Breast epithelium (tissue), 4 donors: ENCODE measurements around the gene DAB2IP. TPM values are rescaled to one million over a fixed set of nuclear protein-coding genes. Genes with fewer than 3 reads are reported as not detected.
A peak's percentile ranks its signal among the peaks of the same experiment; 100 is the strongest.

Experiments used
- DNase-seq, 2 donors: peaks; one replicate each; pipeline ENCODE4 v3.0.0-alpha.2; 2019; ENCODE audit warnings: low spot score in 2 of 2
- H3K27ac ChIP-seq, 2 donors: fragments of 200-600 bp; sonication (generic) in 1 of 2; one replicate each; pipeline ENCODE4 v1.5.1; 2016 to 2019; ENCODE audit warnings: mild to moderate bottlenecking in 1 of 2
- H3K27me3 ChIP-seq, 2 donors: fragments of 200-600 bp; sonication (generic) in 1 of 2; one replicate each; pipeline versions ENCODE4 v1.5.1 to v1.6.0; 2017 to 2019; ENCODE audit warnings: control low read depth in 1 of 2, mild to moderate bottlenecking in 1 of 2
- H3K36me3 ChIP-seq: fragments of 200-600 bp; one replicate; pipeline ENCODE4 v1.5.1; 2019
- H3K4me1 ChIP-seq, 2 donors: fragments of 200-600 bp; sonication (generic); one replicate each; pipeline ENCODE4 v1.5.1; 2016 to 2019; ENCODE audit warnings: control low read depth in 1 of 2
- H3K4me3 ChIP-seq, 3 donors: fragments of 200-600 bp; sonication (generic); 1 replicate in 2 of 3; 2 replicates in 1 of 3; pipeline ENCODE4 v1.5.1; 2016 to 2019; ENCODE audit warnings: mild to moderate bottlenecking in 3 of 3, moderate library complexity in 2 of 3
- H3K9me3 ChIP-seq, 2 donors: fragments of 200-600 bp; sonication (generic) in 1 of 2; one replicate each; pipeline ENCODE4 v1.5.1; 2016 to 2019; ENCODE audit warnings: control low read depth in 1 of 2
- CTCF ChIP-seq, 3 donors: fragments of 450-650 bp; IDR thresholded peaks; one replicate each; pipeline ENCODE4 v1.5.1; 2016 to 2017; ENCODE audit warnings: antibody characterized with exemption in 3 of 3, mild to moderate bottlenecking in 3 of 3, moderate library complexity in 3 of 3
- POLR2A ChIP-seq: fragments of 450-650 bp; IDR thresholded peaks from one replicate; pipeline ENCODE4 v1.6.1; 2016; ENCODE audit warnings: antibody characterized with exemption, mild to moderate bottlenecking, moderate library complexity
- POLR2AphosphoS5 ChIP-seq, 3 donors: sonication (generic); formaldehyde crosslinking; IDR thresholded peaks; one replicate each; pipeline ENCODE4 v1.6.1; 2017; ENCODE audit warnings: antibody characterized with exemption in 3 of 3
- intact Hi-C: fragments of 100-400 bp; cut with DNase I; formaldehyde crosslinking; loops from one replicate; pipeline ENCODE4 v1.15.1; 2023; ENCODE audit warnings: low total_unique reads
- total RNA-seq, 3 donors: library from RNA; depleted of rRNA; stranded (reverse); fragments of >200 nt; gene quantifications; one replicate each; pipeline ENCODE4 v1.1.0, GENCODE V29; 2016

DAB2IP gene
- total RNA-seq, 3 donors from 2014 or later: 16.0 to 56.0 (median 55.8) TPM

- Histone ChIP-seq H3K27me3 (no peaks in the 10 kb centered on the region), H3K9me3 (no peaks in the 10 kb centered on the region), H3K36me3 (no peaks in the 10 kb centered on the region), H3K4me3 (no peak overlapping the region), H3K27ac (peak overlapping the region; percentile 85 to 91), H3K4me1 (peaks cover 33 to 60% of the 10 kb centered on the region in 2 donors)
- intact Hi-C loops: no loop called here
- TF ChIP-seq CTCF (IDR thresholded peaks at IDR 0.05) (no peak), POLR2AphosphoS5 (IDR thresholded peaks at IDR 0.05) (no peak), POLR2A (no peak)
- no peak for DNase-seq
These were observed 98.2 kb downstream of the DAB2IP start for GRCh38 chr9:121749614-121750013.

- Histone ChIP-seq H3K36me3 (no peaks in the 10 kb centered on the region), H3K4me3 (peak overlapping the region in 1 of 3 donors; percentile 8), H3K27ac (peak overlapping the region; percentile 85 to 91), H3K4me1 (peaks cover 27 to 53% of the 10 kb centered on the region in 2 donors), H3K27me3 (no peaks in the 10 kb centered on the region), H3K9me3 (no peaks in the 10 kb centered on the region)
- DNase-seq: no peak
- no peak for TF ChIP-seq CTCF (IDR thresholded peaks at IDR 0.05)
- TF ChIP-seq POLR2AphosphoS5 (IDR thresholded peaks at IDR 0.05): no peak
- no peak for TF ChIP-seq POLR2A
- intact Hi-C loops: no loop called here
These were observed 98.9 kb downstream of the DAB2IP start for GRCh38 chr9:121750259-121750714.

GRCh38 chr9:121750715-121751623 is 99.5 kb downstream of the DAB2IP start:
- intact Hi-C loops: no loop called here
- DNase-seq: peak in 1 of 2 donors; percentile 76
- Histone ChIP-seq H3K27ac (peak overlapping the region; percentile 85 to 91), H3K4me1 (peaks cover 27 to 60% of the 10 kb centered on the region in 2 donors), H3K36me3 (no peaks in the 10 kb centered on the region), H3K4me3 (peak overlapping the region in 1 of 3 donors; percentile 8), H3K27me3 (no peaks in the 10 kb centered on the region), H3K9me3 (no peaks in the 10 kb centered on the region)
- TF ChIP-seq POLR2A (no peak), CTCF (IDR thresholded peaks at IDR 0.05) (no peak), POLR2AphosphoS5 (IDR thresholded peaks at IDR 0.05) (no peak)

- peak in 1 of 2 donors; percentile 66 for DNase-seq
- H3K27me3 ChIP-seq: no peaks in the 10 kb centered on the region
- H3K9me3 ChIP-seq: no peaks in the 10 kb centered on the region
- H3K27ac ChIP-seq: peak overlapping the region; percentile 85 to 91
- intact Hi-C loops: no loop called here
- TF ChIP-seq CTCF (IDR thresholded peaks at IDR 0.05): no peak
- no peak for TF ChIP-seq POLR2A
- no peak for TF ChIP-seq POLR2AphosphoS5 (IDR thresholded peaks at IDR 0.05)
- no peaks in the 10 kb centered on the region for H3K36me3 ChIP-seq
- peaks cover 27 to 63% of the 10 kb centered on the region in 2 donors for H3K4me1 ChIP-seq
- H3K4me3 ChIP-seq: no peak overlapping the region
These were observed 100.4 kb downstream of the DAB2IP start for GRCh38 chr9:121751686-121752445.
